ENCODE measurements around the gene SRSF1.

DNA sequence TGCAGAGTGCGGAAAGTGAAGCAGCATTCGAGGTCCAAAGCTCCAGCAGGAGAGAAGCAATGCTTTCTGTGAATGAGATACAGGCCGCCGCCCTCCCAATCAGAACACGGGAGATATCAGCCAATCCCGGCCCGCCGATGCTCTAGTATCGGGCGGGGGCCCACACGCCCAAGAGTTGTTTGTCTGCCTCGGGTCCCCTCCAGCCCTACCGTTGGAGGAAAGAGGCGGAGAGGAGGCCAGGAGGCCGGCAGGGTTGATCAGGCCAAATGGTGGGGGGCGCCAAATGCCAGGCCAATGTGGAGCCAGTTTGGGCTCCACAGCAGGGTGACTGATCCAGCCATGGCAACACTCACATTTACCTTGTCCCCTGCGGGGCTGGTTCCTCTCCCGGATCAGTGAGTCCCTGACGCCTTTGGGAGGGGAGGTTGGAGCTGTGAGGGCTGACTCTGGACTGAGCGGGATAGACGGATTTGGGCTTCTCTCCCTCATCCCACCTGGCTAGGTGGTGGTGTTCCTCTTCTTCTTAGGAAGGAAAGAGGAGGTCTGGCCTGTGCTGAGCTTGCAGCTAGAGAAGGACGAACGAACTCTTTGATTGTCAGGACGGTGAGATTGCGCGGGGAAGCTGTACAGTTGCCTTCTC is 41.4 kb downstream of the SRSF1 start:
- no peak for TF ChIP-seq POLR2AphosphoS5 (IDR thresholded peaks at IDR 0.05)
- no peak for TF ChIP-seq CTCF (IDR thresholded peaks at IDR 0.05)
- no peak for TF ChIP-seq POLR2A (IDR thresholded peaks at IDR 0.05)

Data from prostate gland (tissue), 2 donors.